Measurements from ENCODE around the gene ADGRB3. TPM values are rescaled to one million over a fixed set of nuclear protein-coding genes. Genes with fewer than 3 reads are reported as not detected.

Gene ADGRB3
- polyA plus RNA-seq, 2 of the 4 experiments (the other 2 are of a cell fraction) = not detected

GRCh38 chr6:69289689-69290495, 654.8 kb downstream of the ADGRB3 start:
- DNase-seq (ENCODE audit: low read depth in 1 of 2, low spot score in 1 of 2) (no peak), FAIRE-seq (no peak), ATAC-seq (no peak)
- ChIA-PET POLR2A (no interaction called here), CTCF (no interaction called here)
- Histone ChIP-seq H3K4me1 (no peaks in the 10 kb centered on the region), H3K27ac (no peak overlapping the region), H3K4me2 (no peak overlapping the region), H3K9me3 (no peaks in the 10 kb centered on the region), H3K4me3 (no peak overlapping the region)
- 52% methylated on average over 8 of the region's 8 CpGs for WGBS (ENCODE audit: missing lambda C conversion rate)
- no peak for TF ChIP-seq RFX5 (IDR thresholded peaks at IDR 0.05)
- no peak for TF ChIP-seq NR3C1 (IDR thresholded peaks at IDR 0.05)
- no peak for TF ChIP-seq TP53 (CRISPR knock-in tag; IDR thresholded peaks at IDR 0.05)
- no peak for TF ChIP-seq SREBF2 (IDR thresholded peaks at IDR 0.05)
- no peak for TF ChIP-seq RARB (CRISPR knock-in tag; IDR thresholded peaks at IDR 0.05)
- TF ChIP-seq BHLHE40 (IDR thresholded peaks at IDR 0.05; ENCODE audit: low read depth, low read length) = no peak
- no peak for TF ChIP-seq MAX (IDR thresholded peaks at IDR 0.05)
- no peak for TF ChIP-seq ZSCAN20 (CRISPR knock-in tag; IDR thresholded peaks at IDR 0.05)
- TF ChIP-seq ELK1 (IDR thresholded peaks at IDR 0.05; ENCODE audit: low read depth, low read length) = no peak
- no peak for TF ChIP-seq FOXS1 (CRISPR knock-in tag; IDR thresholded peaks at IDR 0.05)
- no peak for TF ChIP-seq CBX8 (IDR thresholded peaks at IDR 0.05)
- TF ChIP-seq JUNB (IDR thresholded peaks at IDR 0.05) = no peak
- no peak for TF ChIP-seq USF2 (IDR thresholded peaks at IDR 0.05)
- TF ChIP-seq NPAS2 (CRISPR knock-in tag; IDR thresholded peaks at IDR 0.05; ENCODE audit: borderline replicate concordance) = no peak
- TF ChIP-seq POLR2AphosphoS2 (conservative IDR thresholded peaks at IDR 0.05; ENCODE audit: low read length) = no peak
- TF ChIP-seq CTCF (IDR thresholded peaks at IDR 0.05) = no peak
- no peak for TF ChIP-seq PHF8 (IDR thresholded peaks at IDR 0.05; ENCODE audit: borderline replicate concordance, low read depth)
- TF ChIP-seq HOXB13 (CRISPR knock-in tag; IDR thresholded peaks at IDR 0.05; ENCODE audit: low read depth) = no peak
- no peak for TF ChIP-seq TFCP2L1 (CRISPR knock-in tag; IDR thresholded peaks at IDR 0.05)

- TF ChIP-seq EP300 (IDR thresholded peaks at IDR 0.05) = no peak
- no peak for TF ChIP-seq ZFP36 (IDR thresholded peaks at IDR 0.05; ENCODE audit: borderline replicate concordance, partially characterized antibody)
- TF ChIP-seq PHF8 (IDR thresholded peaks at IDR 0.05; ENCODE audit: borderline replicate concordance, low read depth) = no peak
- no peak for TF ChIP-seq ELK1 (IDR thresholded peaks at IDR 0.05; ENCODE audit: low read depth, low read length)
- TF ChIP-seq SMC3 (IDR thresholded peaks at IDR 0.05) = no peak
- no peak for TF ChIP-seq GATA3 (IDR thresholded peaks at IDR 0.05; ENCODE audit: borderline replicate concordance)
- TF ChIP-seq KDM1A (IDR thresholded peaks at IDR 0.05; ENCODE audit: low read depth) = no peak
- no peak for TF ChIP-seq POLR2AphosphoS2 (conservative IDR thresholded peaks at IDR 0.05; ENCODE audit: low read length)
- no peak for TF ChIP-seq MAFK (IDR thresholded peaks at IDR 0.05; ENCODE audit: partially characterized antibody)
- no peak for TF ChIP-seq HOXB13 (CRISPR knock-in tag; IDR thresholded peaks at IDR 0.05; ENCODE audit: low read depth)
- DNase-seq (ENCODE audit: low read depth in 1 of 2, low spot score in 1 of 2) (no peak), FAIRE-seq (no peak), ATAC-seq (no peak)
- Histone ChIP-seq H3K4me2 (no peak overlapping the region), H3K27ac (no peak overlapping the region), H3K4me1 (no peaks in the 10 kb centered on the region), H3K4me3 (no peak overlapping the region), H3K9me3 (no peaks in the 10 kb centered on the region)
- ChIA-PET POLR2A (no interaction called here), CTCF (no interaction called here)
- 35% methylated on average over 3 of the region's 4 CpGs for WGBS (ENCODE audit: missing lambda C conversion rate)
These were observed 658.4 kb downstream of the ADGRB3 start for GRCh38 chr6:69293471-69293870.

Measured in A549 (cell line).